ENCODE measurements around the gene CTTN.

Gene CTTN

GRCh38 chr11:70398834-70399680 is 728 bp downstream of the CTTN start:
- Histone ChIP-seq H3K27me3 (replicated peaks; ENCODE audit: control insufficient read depth, insufficient read depth, low read length) (no peaks in the 10 kb centered on the region; the same call in 1 of the 2 replicates), H3K36me3 (ENCODE audit: control insufficient read depth, insufficient read depth, low read length) (no peaks in the 10 kb centered on the region), H3K4me3 (replicated peaks; ENCODE audit: low read depth, low read length) (peak overlapping the region; percentile 65)
- TF ChIP-seq CTCF (IDR thresholded peaks at IDR 0.05; ENCODE audit: insufficient read depth, low read length, poor library complexity, severe bottlenecking): no peak
- peak; percentile 54 for DNase-seq (ENCODE audit: extremely low read depth, insufficient read length)

DNA sequence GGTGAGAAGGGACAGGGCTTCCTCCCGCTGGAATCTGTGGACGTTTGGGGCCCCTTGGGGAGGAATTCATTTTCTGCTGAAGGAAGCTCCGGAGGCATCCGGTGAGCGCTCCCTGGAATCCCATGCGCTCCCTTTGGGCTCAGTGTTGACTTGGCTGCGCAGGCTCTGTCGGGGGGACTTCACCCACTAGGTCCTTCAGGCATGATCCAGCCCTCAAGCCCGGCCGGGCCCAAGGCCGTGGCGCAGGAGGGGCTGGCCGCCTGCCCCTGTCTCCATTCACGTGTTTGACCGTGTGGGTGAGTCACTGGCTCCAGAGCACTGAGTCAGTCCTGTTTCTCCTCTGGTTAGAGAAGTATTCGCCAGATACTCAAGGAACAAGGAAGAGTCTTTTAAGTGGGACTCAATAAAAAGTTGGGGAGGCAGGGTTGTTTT is 1.4 kb downstream of the CTTN start:
- Histone ChIP-seq H3K27me3 (replicated peaks; ENCODE audit: control insufficient read depth, insufficient read depth, low read length) (no peaks in the 10 kb centered on the region; the same call in 1 of the 2 replicates), H3K4me3 (replicated peaks; ENCODE audit: low read depth, low read length) (no peak overlapping the region; the same call in 1 of the 2 replicates), H3K36me3 (ENCODE audit: control insufficient read depth, insufficient read depth, low read length) (no peaks in the 10 kb centered on the region)
- DNase-seq (ENCODE audit: extremely low read depth, insufficient read length): no peak
- no peak for TF ChIP-seq CTCF (IDR thresholded peaks at IDR 0.05; ENCODE audit: insufficient read depth, low read length, poor library complexity, severe bottlenecking)

GRCh38 chr11:70400643-70401042 is 2.3 kb downstream of the CTTN start:
- H3K4me3 ChIP-seq (replicated peaks; ENCODE audit: low read depth, low read length): no peak overlapping the region
- TF ChIP-seq CTCF (IDR thresholded peaks at IDR 0.05; ENCODE audit: insufficient read depth, low read length, poor library complexity, severe bottlenecking): no peak
- no peak for DNase-seq (ENCODE audit: extremely low read depth, insufficient read length)
- no peaks in the 10 kb centered on the region; the same call in 1 of the 2 replicates for H3K27me3 ChIP-seq (replicated peaks; ENCODE audit: control insufficient read depth, insufficient read depth, low read length)
- no peaks in the 10 kb centered on the region for H3K36me3 ChIP-seq (ENCODE audit: control insufficient read depth, insufficient read depth, low read length)

DNA sequence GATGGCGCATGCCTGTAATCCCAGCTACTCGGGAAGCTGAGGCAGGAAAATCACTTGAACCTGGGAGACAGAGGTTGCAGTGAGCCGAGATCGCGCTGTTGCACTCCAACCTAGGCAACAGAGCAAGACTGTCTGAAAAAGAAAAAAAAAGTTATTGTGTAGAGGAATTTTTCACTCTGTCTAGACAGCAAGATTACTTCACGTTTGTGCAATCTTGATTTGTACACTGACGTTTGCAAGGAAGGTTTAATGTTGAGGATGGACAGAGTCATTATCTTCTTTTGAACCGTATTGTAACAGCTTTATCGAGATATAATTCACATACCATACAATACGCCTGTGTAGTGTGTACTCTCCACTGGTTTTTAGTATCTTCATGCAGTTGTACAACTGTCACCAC is 3.7 kb downstream of the CTTN start:
- DNase-seq (ENCODE audit: extremely low read depth, insufficient read length): no peak
- Histone ChIP-seq H3K27me3 (replicated peaks; ENCODE audit: control insufficient read depth, insufficient read depth, low read length) (no peaks in the 10 kb centered on the region; the same call in 1 of the 2 replicates), H3K36me3 (ENCODE audit: control insufficient read depth, insufficient read depth, low read length) (no peaks in the 10 kb centered on the region; the same call in 1 of the 2 replicates), H3K4me3 (replicated peaks; ENCODE audit: low read depth, low read length) (no peak overlapping the region)
- TF ChIP-seq CTCF (IDR thresholded peaks at IDR 0.05; ENCODE audit: insufficient read depth, low read length, poor library complexity, severe bottlenecking): no peak

DNA sequence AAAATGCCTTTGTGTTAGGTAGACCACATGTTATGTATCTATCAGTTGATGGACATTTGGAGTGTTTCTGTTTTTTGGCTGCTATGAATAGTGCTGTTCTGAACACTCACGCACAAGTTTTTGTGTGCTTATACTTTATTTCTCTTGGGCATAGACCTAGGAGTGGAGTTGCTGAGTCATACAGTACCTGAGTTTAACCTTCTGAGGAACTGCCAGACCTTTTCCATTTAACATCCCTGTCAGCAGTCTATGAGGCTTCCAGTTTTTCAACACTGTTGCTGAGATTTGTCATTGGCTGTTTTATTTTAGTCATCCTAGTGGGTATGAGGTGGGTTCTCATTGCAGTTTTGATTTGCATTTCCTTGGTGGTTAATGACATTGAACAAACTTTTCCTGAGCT is 4.4 kb downstream of the CTTN start:
- no peak for DNase-seq (ENCODE audit: extremely low read depth, insufficient read length)
- no peaks in the 10 kb centered on the region; the same call in 1 of the 2 replicates for H3K27me3 ChIP-seq (replicated peaks; ENCODE audit: control insufficient read depth, insufficient read depth, low read length)
- no peak overlapping the region for H3K4me3 ChIP-seq (replicated peaks; ENCODE audit: low read depth, low read length)
- H3K36me3 ChIP-seq (ENCODE audit: control insufficient read depth, insufficient read depth, low read length): no peaks in the 10 kb centered on the region; the same call in 1 of the 2 replicates
- no peak for TF ChIP-seq CTCF (IDR thresholded peaks at IDR 0.05; ENCODE audit: insufficient read depth, low read length, poor library complexity, severe bottlenecking)

All from GM06990 (cell line).